NT2/D1 (cell line): ENCODE results near the gene MRC2.

Experiments used
- SUZ12 ChIP-seq: IDR thresholded peaks from 2 replicates; pipeline ENCODE4 v1.6.1; 2011; ENCODE audit not compliant: insufficient read length, insufficient read depth; ENCODE audit errors: extremely low read depth
- ZNF274 ChIP-seq: IDR thresholded peaks from 2 replicates; pipeline ENCODE4 v1.6.1; 2011; ENCODE audit warnings: mild to moderate bottlenecking, low read depth, low read length

GRCh38 chr17:62675701-62676100, 48.2 kb downstream of the MRC2 start:
- TF ChIP-seq SUZ12 (no peak), ZNF274 (no peak)
